Hematopoietic multipotent progenitor cell treated with erythropoietin and hydrocortisone succinate and interleukin-3 and kit ligand, for 6 days (in vitro differentiated cells): ENCODE results near the gene PRF1.
A peak's percentile ranks its signal among the peaks of the same experiment; 100 is the strongest.
"Not testable (repeated sequence)": the region's sequence is repeated elsewhere in the genome, so short reads cannot be mapped to it uniquely, and the experiment has no call there.

Experiments used
- DNase-seq: peaks from one replicate; pipeline ENCODE4 v3.0.0-alpha.2; 2015

Gene PRF1

GRCh38 chr10:70616761-70617160 is 14.2 kb upstream of the PRF1 start:
- no peak for DNase-seq

DNA sequence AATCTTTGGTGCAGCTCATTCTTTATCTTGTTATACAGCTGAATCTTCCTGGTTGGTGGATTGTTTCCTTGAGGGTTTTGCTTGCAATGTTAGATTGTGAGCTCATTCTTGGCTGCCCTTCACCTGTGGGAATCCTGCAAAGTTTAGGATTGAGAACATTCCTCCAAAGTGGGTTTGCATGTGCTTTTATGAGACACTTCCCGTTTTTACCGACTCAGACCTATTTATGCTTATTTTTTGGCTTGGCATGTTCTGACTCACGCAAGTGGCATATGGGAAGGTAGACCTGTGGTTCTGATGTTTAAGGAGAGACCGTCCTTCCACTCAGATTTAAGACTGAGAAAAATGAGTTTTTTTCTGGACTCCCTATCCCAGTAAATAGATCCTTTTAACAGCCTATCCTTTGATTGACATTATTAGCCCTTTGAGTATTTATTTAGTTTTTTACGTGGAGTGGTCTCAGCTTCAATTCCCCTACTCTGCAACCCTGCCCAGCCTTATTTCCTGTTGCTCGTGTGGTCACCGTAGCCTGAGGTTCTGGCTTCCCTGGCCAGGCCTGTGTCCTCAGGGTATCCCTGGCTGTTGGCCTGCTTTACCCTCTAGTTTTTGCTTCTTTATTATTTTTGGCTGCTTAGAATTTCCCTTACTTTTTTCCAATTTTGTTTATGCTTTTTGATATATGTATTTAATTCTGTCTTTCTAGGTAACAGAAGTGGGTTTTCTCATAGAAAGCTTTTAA is 13.4 kb upstream of the PRF1 start:
- DNase-seq, result peak; percentile 14

- DNase-seq, result no peak
Observed at GRCh38 chr10:70615211-70615610, 12.7 kb upstream of the PRF1 start.

DNA sequence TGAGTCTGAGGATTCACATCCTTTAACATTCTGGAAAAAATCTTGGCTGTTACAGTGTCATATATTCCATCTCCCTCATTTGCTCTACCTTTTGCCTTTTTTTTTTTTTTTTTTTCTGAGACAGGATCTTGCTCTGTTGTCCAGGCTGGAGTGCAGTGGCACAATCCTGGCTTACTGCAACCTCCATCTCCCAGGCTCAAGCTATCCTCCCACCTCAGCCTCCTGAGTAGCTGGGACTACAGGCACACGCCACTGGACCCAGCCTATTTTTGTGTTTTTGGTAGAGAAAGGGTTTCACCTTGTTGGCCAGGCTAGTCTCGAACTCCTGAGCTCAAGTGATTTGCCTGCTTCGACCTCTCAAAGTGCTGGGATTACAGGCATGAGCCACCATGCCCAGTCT is 11.8 kb upstream of the PRF1 start:
- DNase-seq, result not testable (repeated sequence)

GRCh38 chr10:70613941-70614340 is 11.4 kb upstream of the PRF1 start:
- no peak for DNase-seq

DNA sequence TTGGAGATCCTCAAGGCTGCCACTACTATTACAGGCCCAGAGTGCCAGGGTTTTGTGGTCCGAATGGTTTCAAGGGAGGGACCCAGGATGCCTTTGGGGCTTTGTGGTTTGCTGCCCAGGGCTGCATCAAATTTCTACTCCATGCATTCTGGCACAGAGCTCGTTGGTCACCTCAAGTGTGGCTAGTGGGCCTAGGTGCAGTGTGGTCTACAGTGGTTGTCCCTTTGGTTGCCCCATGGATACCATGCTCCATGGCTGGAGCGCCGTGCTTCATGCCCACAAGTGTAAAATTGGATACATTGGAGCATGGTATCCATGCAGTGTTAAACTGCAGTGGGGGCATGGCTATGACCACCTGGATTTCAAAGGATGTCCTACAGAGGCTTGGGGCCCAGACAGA is 5.4 kb upstream of the PRF1 start:
- DNase-seq, result no peak

GRCh38 chr10:70605161-70605560 is 2.6 kb upstream of the PRF1 start:
- no peak for DNase-seq

DNA sequence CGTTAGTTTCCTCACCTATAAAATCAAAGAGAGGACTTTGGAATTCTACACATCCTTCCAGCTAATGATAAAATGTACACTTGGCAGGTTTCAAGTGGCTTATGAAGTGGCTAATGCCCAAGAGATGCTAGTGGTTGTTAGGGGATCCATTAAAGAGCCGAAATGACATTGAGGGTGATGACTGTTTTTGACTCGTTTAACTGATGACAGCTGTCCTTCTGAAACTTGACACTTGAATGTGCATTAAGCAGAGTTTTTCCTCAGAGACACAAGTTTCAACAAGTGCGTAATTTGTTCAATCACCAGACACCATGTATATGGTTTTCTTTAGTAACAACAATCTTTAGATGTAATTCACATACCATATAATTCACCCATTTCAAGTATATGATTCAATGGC is 1.6 kb upstream of the PRF1 start:
- DNase-seq, result no peak

DNA sequence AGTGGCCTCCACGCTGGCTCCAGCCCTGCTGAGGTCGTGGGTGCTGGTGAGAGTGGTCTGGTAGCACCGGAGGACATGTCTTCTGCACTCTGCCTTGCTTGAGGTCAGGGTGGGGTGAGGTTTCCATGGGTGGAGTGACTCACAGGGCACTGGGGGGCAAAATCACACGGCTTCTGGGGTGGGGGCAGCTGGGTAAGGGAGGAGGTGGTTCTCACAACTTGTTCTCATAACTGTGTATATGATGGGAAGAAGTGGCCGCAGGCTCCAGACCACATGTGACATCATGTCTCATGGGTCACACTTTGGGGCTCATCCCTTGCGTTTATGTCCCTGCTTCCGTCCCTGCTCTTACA is 884 bp upstream of the PRF1 start:
- no peak for DNase-seq

DNA sequence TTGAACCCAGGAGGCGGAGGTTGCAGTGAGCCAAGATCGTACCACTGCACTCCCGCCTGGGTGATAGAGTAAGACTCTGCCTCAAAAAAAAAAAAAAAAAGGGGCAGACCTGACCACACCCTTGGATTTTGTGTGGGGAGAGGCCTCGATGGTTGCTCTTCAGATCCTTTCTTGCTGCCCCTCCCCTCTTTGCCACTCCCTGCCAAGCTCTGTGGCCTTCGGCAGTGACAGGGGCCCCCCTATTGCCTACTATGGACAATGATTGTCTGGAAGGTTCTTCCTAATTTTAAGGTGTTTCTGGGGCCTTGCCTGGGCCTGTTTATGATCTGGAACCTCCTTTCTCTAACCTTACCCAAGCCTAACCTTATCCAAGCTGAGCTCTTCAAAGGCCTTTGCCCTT is 795 bp downstream of the PRF1 start:
- DNase-seq, result peak; percentile 61

GRCh38 chr10:70600512-70601395 is 1.8 kb downstream of the PRF1 start:
- DNase-seq, result peak; percentile 37

- no peak for DNase-seq
Observed at GRCh38 chr10:70599791-70600190, 2.8 kb downstream of the PRF1 start.

GRCh38 chr10:70599319-70599718 is 3.2 kb downstream of the PRF1 start:
- no peak for DNase-seq

DNA sequence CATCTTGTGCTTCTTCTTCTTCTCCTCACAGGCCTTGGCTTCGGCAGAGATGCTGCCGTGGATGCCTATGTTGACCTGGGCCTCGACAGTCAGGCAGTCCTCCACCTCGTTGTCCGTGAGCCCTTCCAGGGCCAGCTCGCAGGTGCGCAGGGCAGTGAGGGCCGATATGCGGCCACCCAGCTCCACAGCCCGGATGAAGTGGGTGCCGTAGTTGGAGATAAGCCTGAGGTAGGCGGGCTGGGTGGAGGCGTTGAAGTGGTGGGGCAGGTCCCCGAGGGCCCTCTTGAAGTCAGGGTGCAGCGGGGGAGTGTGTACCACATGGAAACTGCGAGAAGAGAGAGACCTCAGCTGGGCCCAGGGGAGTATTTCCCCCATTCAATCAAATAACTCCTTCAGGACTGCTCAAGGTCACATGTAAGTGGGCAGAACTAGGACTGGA is 3.7 kb downstream of the PRF1 start:
- no peak for DNase-seq

DNA sequence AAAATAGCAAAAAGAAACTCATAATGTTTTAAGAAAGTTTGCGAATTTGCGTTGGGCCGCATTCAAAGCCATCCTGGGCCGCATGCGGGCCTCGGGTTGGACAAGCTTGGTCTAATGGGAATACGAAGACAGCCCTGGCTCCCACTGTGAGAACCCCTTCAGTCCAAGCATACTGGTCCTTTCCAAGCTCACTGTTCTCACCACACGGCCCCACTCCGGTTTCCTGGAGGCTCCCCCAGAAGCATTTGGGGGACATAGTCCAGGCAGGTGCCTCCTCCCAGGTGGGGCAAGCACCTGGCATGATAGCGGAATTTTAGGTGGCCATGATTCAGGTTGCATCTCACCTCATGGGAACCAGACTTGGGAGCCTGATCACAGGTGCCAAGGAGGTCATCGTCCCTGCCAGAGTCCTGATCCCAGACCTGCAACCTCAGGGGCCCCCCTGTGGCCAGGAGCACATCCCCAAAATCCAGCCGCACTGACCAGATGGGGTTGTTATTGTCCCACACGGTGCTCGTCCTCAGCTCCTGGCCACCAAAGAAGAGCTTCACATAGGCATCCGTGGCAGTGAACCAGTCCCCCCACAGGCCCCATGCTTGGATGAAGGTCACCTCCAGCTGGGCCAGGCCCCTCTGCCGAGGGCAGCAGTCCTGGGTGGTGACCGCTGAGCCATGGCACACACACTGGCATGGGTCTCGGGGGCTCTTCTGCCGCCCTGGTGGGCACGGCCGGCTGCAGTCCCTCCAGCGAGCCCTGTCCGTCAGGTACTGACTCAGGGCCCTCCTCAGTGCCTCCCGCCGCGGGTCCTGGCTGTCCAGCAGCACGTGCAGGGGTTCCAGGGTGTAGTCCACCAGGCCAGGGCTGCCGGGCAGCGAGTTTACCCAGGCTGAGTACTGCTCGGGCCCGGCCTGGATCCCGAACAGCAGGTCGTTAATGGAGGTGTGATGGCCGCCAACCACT is 4.4 kb downstream of the PRF1 start:
- DNase-seq, result no peak

- no peak for DNase-seq
Observed at GRCh38 chr10:70596860-70597809, 5.4 kb downstream of the PRF1 start.

DNA sequence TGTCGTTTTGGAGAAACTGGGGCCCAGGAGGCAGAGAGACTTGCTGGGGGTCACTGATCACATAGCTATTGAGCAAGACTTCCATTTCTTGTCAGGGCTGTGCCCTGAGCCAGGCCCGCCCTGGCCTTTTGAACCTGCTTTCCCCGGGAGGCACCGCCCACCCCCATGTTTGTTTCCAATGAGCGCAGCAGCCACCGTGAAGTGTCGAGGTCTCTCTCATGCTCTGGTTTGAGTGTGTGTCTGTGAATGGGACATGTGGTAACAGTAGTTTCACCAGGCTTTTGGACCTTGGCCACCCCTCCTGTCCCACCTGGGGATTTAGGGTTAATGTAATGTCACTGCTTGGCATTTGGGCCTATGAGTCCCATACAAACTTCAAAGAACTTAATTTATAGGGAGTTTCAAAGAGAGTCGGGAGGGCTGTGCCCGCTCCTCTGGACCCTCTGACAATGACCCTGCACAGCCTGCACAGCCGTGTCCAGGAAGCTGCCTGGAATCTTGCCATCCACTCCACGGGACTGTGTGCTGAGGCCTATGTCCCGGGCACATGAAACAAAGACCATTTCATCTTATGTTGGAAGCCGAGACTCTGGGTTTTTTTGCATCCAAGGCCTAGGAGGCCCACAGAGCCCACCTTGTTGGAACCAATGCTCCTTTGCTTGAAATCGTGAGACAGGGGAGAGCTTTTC is 6.3 kb downstream of the PRF1 start:
- no peak for DNase-seq

DNA sequence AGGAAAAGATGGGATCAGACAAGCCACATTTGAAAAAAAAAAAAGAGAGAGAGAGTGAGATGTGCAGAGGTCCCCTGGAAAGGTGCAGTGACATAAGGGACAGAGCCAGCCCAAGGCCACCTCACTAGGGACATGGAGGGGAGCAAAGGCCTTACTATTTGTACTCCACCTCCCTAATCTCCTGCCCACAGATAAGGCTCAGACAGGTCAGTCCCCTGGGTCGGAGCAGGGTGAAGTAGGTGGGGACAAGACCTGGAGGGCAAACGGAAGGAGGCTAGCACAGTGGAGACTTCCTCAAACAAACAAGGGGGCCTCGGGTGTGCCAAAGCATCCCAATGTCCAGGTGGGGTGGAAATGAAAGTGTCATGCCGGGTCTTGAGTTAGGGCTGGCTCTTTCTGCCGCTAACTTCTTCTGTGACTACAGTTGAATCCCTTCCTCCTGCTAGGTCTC is 7.0 kb downstream of the PRF1 start:
- DNase-seq, result no peak

DNA sequence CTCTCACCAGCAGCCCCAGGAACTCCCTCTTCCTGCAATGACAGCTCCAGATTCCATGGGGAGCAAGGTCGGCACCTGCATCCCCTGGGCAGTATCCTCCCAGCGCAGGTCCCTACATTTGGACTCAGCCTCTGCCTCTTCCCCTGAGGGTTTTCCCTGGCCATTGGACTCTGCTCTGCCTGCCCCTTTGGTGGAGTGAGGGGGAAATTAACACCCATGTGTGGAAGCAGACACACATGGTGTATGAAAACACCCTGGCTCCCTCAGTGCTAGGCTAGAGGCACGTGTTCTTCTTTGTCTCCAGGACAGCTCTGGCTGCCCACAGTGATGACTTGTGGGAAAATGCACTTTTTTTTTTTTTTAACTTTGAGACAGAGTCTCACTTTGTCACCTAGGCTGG is 8.4 kb downstream of the PRF1 start:
- DNase-seq, result no peak

DNA sequence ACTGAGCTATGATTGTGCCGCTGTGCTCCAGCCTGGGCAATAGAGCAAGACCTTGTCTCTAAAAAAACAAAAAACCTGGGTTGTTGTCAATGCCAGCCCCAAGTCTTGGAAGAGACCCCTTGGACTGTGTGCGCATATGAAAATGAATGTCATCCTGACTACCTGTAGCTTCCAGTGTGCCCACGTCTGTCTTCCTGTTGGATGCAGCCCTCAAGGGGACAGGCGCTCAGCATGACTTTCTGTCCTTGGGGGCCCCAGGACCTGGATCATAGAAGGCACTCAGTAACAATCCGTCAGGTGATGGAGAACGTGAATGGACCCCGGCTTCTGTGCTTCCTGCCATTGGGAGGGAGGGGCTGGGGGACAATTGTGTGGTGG is 9.0 kb downstream of the PRF1 start:
- no peak for DNase-seq
